H1 (cell line): ENCODE data around the gene RAET1G. TPM values are rescaled to one million over a fixed set of nuclear protein-coding genes. Genes with fewer than 3 reads are reported as not detected.

Experiments
- FOSL1 ChIP-seq: IDR thresholded peaks from 2 replicates; pipeline ENCODE4 v1.6.1; 2011; ENCODE audit warnings: mild to moderate bottlenecking, low read depth, low read length, moderate library complexity; ENCODE audit not compliant: insufficient read depth
- POU5F1 ChIP-seq: IDR thresholded peaks from 2 replicates; pipeline ENCODE4 v1.6.1; 2011; ENCODE audit warnings: low read depth, mild to moderate bottlenecking, low read length, moderate library complexity
- RAD21 ChIP-seq, 2 experiments: IDR thresholded peaks in 1 of 2; conservative IDR thresholded peaks in 1 of 2; 2 replicates each; pipeline ENCODE4 v1.6.1; 2011; ENCODE audit warnings: low read depth in 2 of 2, low read length in 2 of 2, improper control_type of control experiment in 1 of 2, inconsistent platforms in 1 of 2, mild to moderate bottlenecking in 1 of 2, moderate library complexity in 1 of 2
- TBP ChIP-seq: IDR thresholded peaks from 2 replicates; pipeline ENCODE4 v1.6.1; 2011; ENCODE audit warnings: low read depth, low read length, improper control_type of control experiment
- polyA plus RNA-seq, 7 experiments: library from polyadenylated mRNA; depleted of rRNA in 3 of 7; stranded (reverse) in 5 of 7; unstranded in 2 of 7; fragments of >200 nt in 5 of 7; fragments of 200-250 nt in 2 of 7; gene quantifications; 1 replicate in 5 of 7; 2 replicates in 1 of 7; 4 replicates in 1 of 7; pipeline versions ENCODE4 v1.2.1 to v1.2.3, GENCODE V29; 2011 to 2013; ENCODE audit warnings: missing spikeins in 2 of 7, mixed read lengths in 2 of 7
- total RNA-seq: library from RNA; stranded (reverse); fragmentation: NEBNext Ultra II Directional; extraction: Animal tissue kit (Norgen Biotek cat#: 25700); gene quantifications from 2 replicates; pipeline ENCODE4 v1.2.1, GENCODE V29; 2021
- TF ChIP-seq, protein P1 (sequence below): IDR thresholded peaks from 2 replicates; pipeline ENCODE4 v1.6.1; 2011; ENCODE audit warnings: low read depth, mild to moderate bottlenecking, low read length; ENCODE audit not compliant: insufficient read depth

The RAET1G gene
- total and polyA plus RNA-seq, 2 of the 8 experiments (the other 6 are each of a cell fraction or from before 2014, with no cell fraction given) = 0.08 TPM; not detected in 1

DNA sequence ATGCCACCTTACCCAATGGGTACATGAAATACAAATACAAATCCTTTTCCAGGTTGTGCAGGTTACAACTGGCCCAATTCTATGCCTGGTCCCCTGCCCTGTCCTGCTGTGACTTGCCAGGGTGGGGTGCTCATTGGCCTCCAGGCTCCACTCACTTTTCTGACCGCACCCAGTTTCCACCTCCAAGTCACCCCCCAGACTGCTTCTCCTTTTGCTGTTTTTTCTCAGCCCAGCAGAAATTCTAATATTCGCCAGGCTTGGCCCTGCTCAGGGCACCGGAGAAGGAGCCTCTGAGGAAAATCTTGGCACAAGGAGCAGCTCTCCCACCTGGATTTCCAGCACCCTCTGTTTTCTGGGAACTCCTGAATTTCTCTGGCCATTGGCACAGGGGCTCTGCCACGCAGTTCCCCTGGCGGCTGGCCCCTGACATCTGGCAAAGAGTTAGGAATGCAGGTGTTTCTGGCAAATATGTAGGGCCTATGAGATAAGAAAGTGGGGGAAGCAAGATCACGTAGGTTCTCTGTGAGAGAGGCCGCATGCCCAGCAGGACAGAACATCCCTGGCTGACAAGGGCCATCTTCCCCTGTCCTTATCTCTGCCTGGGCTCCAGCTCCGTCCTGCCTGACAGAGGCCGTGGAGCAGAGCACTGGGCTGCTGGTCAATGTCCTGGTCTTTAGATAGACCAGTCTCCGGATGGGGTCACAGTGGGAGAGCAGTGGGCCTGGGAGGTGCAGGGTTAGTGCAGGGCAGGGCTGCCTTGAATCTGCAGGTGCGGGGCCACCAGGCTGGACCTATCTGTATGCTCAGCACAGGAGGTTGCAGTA is 22.1 kb downstream of the RAET1G start (continued):
- TF ChIP-seq, protein P1, sequence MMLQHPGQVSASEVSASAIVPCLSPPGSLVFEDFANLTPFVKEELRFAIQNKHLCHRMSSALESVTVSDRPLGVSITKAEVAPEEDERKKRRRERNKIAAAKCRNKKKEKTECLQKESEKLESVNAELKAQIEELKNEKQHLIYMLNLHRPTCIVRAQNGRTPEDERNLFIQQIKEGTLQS = no peak
- TF ChIP-seq FOSL1 (no peak), RAD21 (IDR thresholded peaks at IDR 0.05 in 1 of 2, conservative IDR thresholded peaks at IDR 0.05 in 1 of 2; ENCODE audit: low read depth in 2 of 2, low read length in 2 of 2) (no peak), POU5F1 (no peak), TBP (no peak)
